Measurements from ENCODE around the gene CTDNEP1.

Gene CTDNEP1

DNA sequence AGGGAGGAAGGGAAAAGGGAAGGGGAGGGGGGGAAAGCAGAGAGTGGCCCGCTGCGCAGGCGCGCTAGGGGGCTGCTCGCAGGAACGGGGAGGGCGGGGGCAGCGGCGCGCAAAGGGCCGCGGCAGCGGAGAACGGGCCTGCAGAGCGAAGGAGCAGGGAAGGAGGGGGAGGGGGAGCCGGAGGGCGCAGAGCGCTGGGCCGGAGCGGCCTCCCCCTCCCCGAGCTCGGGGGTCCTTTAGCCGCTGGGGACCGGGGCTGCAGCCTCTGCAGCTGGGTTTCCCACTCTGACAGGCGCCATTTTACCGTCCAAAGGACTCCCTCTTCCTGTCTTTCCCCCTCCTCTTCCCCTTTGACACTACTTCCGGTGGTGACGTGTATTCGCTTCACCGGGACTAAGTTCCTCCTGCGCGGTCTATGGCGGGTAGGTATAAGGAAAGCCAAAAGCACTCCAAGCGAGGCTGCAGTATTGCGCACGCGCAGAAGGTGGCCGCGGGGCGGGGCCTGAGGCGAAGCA, at the start of gene CTDNEP1:
TSS of gene CTDNEP1 (minus strand) at position 74 of the 515 bp plus-strand sequence. CDS start 438 bp downstream, outside the sequence.
- peak; percentile 96 for DNase-seq

DNA sequence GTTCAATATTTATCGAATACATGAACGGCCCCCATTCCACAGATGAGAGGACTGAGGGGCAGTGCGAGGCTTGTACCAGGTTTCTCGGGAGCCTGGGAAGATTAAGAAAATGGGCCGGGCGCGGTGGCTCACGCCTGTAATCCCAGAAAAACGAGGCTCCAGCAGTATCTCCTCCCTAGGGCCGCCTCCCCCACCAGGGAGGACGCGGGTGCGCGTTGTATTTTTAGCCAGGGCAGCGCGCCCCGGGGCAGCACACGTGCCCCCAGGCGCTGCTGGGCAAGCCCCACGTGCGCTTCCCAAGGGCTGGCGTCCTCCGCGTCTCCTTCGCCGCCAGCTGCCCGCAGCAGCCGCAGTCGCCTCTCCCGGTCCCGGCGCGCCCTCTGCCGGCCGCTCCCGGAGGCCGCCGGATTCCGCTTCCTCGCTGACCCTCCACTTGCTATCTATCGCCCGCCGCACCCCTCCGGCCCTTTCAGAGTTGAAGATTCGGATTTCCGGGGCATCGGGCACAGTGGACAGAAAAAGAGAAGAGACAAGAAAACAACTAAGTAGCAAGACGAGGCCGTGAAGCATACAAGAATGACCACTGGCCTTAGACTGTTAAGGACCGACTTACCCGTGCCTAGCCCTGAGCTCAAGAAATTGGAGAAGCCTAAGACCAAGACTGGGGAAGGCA, 44.8 kb upstream of the CTDNEP1 start:
- DNase-seq, result peak; percentile 68

- DNase-seq, result no peak
Observed at GRCh38 chr17:7295230-7296180, 44.0 kb upstream of the CTDNEP1 start.

DNA sequence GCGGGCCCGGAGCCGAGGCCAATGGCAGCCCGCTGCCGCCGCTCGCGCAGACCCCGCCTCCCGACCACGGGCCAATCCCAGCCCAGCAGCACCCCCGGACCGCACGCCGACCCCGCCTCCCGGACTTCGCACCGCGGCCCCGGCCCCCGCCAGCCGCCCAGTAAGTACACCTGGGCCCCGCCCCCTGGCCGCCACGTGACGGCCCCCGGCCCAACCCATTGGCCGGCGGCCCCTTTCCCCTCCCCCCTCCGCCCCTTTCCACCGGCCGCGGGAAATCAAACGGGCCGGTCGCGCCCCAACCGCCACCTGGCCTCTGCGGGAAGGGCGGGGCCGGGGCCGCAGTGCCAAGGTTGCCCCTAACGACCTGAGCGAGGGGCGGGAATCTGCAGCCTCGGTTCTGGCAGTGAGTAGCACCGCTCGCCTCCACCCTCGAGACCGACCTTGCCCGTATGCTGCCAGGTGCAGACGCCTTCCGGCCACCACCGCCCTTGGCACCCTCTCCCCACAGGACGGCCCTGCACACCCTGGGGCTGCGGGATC, 43.1 kb upstream of the CTDNEP1 start, which contains the start of gene YBX2:
TSS of gene YBX2 (minus strand) at position 26 of the 540 bp plus-strand sequence. CDS start 139 bp downstream, outside the sequence.
- peak; percentile 79 for DNase-seq

- no peak for DNase-seq
Observed at GRCh38 chr17:7293816-7294613, 42.5 kb upstream of the CTDNEP1 start.

GRCh38 chr17:7293159-7293558, 41.6 kb upstream of the CTDNEP1 start:
- no peak for DNase-seq

GRCh38 chr17:7292729-7293128, 41.2 kb upstream of the CTDNEP1 start:
- no peak for DNase-seq

GRCh38 chr17:7292194-7292593, 40.7 kb upstream of the CTDNEP1 start:
- no peak for DNase-seq

DNA sequence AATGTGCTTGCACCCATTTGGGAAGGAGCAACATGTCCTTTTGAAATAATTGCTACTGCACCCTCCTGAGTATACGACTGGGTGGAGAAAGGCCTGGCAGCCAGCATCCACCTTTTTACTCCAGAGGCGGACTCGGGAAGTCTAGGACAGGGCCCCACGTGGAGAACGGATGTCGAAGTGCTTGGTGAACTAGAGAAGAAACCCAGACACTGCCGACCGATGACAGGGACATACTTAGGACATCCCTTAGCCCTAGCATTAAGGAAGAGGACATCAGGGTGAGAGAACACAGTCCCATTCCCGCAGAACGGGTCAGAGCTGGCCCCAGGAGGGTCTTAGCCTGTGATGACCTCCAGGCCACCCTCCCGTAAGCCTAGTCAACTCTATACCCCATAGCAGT, 39.2 kb upstream of the CTDNEP1 start:
- DNase-seq, result no peak

DNA sequence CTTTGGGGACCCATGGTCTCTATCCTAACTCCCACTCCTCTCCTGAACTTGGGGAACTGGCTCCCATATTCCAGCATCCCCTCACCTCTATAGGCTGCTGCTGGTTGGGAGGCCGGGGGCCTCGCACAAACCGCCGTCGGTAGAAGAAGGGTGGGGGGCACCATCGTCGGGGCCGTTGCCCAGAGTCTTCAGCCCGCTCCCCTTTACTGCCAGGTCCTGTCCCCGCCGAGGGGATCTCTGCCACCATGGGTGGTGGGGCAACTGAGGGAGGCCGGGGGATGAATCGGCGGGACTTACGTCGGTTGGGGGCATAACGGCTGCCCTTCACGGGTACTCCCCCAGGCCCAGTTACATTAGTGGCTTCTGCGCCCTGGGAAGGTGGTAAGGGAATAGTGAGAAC, 38.6 kb upstream of the CTDNEP1 start:
- DNase-seq, result no peak

DNA sequence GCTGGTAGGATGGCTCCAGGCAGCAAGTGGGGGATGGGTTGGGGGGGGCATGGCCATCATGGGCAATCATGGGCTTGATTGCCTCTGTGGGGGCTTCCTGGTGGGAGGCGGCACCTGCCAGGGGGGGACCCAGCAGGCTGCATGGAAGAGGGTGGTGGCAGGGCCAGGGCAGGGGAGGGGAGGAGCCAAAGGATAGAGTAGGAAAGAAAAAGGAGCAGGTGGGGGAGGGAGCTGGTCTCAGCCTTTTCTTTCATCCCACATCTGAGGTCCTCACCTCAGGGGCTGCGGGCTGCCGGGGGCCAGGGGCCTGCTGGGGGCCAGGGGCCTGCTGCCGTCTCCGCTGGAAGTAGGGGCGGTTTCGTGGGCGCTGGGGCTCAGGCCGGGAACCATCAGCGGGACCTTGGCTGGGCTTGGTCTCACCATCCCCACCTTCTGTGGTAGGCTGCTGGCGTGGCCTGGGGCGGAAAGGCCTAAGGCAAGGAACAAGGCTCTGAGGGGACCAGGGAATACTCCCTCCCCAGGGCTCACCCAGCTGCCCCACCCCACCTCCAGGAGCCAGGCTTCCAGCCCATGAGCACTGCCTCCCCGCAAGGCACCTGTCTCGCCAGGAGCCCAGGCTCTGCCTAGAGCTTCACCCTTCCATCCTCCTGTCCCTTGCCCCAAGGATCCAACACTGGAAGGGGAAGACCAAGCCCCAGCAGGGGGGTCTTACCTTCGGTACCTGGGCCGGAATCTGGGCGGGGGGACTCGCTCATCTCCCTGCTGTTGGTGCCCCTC, 37.9 kb upstream of the CTDNEP1 start:
- no peak for DNase-seq

- no peak for DNase-seq
Observed at GRCh38 chr17:7285679-7286078, 34.1 kb upstream of the CTDNEP1 start.

DNA sequence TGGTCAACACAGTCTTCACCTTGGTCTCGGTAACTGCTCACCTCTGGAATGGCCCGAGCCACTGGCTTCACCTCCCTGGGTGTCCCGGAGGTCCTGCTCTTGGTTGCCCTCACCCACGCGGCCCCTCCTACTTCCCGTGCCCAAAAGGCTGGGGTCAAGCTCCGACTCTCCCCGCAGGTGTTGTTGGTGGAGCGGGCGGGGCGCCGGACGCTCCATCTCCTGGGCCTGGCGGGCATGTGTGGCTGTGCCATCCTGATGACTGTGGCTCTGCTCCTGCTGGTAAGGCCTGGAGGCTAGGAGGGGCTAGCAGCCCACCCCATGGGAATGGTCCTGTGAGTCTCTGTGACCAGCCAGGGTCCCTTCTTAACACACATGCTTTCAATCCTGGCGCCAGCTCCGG, 33.4 kb upstream of the CTDNEP1 start:
- DNase-seq, result no peak

DNA sequence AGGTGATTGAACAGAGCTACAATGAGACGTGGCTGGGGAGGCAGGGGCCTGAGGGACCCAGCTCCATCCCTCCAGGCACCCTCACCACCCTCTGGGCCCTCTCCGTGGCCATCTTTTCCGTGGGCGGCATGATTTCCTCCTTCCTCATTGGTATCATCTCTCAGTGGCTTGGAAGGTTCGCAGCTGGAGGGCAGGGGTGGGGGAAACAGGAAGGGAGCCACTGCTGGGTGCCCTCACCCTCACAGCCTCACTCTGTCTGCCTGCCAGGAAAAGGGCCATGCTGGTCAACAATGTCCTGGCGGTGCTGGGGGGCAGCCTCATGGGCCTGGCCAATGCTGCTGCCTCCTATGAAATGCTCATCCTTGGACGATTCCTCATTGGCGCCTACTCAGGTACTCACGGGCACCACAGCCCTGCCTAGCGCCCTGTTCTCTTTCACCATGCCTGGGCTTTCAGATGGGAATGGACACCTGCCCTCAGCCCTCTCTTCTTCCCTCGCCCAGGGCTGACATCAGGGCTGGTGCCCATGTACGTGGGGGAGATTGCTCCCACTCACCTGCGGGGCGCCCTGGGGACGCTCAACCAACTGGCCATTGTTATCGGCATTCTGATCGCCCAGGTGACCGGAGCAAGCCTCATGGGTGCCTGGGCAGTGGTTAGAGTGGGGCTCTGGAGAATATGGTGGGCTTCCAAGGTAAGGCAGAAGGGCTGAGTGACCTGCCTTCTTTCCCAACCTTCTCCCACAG, 32.1 kb upstream of the CTDNEP1 start:
- no peak for DNase-seq

DNA sequence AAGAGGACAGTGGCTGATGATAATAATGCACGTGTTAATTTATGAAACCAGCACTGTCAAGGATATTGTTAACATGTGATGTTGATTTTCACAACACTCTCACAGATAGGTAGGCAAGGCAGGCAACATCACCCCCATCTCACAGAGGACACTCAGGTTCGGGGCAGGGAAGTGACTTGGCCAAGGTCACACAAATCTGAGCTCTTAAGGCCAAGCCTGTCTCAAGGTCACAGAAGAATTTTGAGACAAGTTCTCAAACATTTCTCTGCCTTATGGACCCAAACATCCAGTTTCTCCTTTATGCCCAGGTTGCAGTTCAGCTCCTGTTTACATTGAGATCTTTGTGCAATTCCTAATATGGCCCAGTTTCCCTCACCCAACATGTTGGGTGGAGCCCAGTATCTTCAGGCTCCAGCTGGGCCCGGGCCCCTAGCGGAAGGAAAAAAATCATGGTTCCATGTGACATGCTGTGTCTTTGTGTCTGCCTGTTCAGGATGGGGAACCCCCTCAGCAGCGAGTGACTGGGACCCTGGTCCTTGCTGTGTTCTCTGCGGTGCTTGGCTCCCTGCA, 31.3 kb upstream of the CTDNEP1 start:
- DNase-seq, result no peak

- no peak for DNase-seq
Observed at GRCh38 chr17:7281953-7282751, 30.6 kb upstream of the CTDNEP1 start.

DNA sequence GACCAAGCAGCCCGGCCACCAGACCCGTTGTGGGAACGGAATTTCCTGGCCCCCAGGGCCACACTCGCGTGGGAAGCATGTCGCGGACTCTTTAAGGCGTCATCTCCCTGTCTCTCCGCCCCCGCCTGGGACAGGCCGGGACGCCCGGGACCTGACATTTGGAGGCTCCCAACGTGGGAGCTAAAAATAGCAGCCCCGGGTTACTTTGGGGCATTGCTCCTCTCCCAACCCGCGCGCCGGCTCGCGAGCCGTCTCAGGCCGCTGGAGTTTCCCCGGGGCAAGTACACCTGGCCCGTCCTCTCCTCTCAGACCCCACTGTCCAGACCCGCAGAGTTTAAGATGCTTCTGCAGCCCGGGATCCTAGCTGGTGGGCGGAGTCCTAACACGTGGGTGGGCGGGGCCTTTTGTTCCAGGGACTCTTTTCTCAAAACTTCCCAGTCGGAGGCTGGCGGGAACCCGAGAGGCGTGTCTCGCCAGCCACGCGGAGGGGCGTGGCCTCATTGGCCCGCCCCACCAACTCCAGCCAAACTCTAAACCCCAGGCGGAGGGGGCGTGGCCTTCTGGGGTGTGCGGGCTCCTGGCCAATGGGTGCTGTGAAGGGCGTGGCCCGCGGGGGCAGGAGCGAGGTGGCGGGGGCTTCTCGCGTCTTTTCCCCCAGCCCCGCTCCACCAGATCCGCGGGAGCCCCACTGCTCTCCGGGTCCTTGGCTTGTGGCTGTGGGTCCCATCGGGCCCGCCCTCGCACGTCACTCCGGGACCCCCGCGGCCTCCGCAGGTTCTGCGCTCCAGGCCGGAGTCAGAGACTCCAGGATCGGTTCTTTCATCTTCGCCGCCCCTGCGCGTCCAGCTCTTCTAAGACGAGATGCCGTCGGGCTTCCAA, 29.8 kb upstream of the CTDNEP1 start, which contains the start of gene SLC2A4:
TSS of gene SLC2A4 (plus strand) at position 645 of the 879 bp plus-strand sequence. CDS start at position 862, 217 bp downstream.
- peak; percentile 87 for DNase-seq

DNA sequence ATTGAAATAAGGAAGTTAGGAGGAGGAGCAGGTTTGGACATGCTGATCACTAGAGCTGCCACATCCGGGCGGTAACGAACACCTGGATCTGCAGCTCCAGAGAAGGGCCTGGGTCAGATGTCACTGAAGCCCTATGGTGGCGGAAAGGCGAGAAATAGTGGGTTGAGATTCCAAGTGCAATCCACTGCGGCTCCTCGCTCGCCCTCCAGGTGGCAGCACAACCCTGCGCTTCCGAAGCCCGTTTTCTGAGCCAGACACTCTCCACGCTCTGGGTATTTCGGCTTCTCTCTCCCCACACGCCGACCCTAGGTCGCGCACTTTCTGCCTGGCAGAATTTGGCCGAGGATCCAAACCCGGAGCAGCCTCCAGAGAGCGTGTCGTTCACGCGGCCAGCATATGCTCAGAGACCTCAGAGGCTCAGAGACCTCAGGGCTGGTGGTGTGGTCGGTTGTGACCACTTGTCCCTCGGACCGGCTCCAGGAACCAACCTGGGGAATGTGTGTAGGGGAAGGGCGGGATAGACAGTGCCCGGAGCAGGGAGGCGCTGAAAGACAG, 29.1 kb upstream of the CTDNEP1 start:
- DNase-seq, result peak; percentile 88

All from activated naive CD4-positive, alpha-beta T cell treated with Interleukin-2 at 50 U/mL for 16 hours (primary cell).